Progenitor cell of endocrine pancreas (in vitro differentiated cells): ENCODE results near the gene GRIK3. TPM values are rescaled to one million over a fixed set of nuclear protein-coding genes. Genes with fewer than 3 reads are reported as not detected.
"Not testable (repeated sequence)": the region's sequence is repeated elsewhere in the genome, so short reads cannot be mapped to it uniquely, and the experiment has no call there.

Experiments
- DNase-seq: peaks from one replicate; pipeline ENCODE4 v3.0.0; 2021; ENCODE audit warnings: low spot score; ENCODE audit not compliant: unreplicated experiment
- H3K27ac Mint-ChIP-seq: 2 replicates; pipeline ENCODE4 v1.8.0; 2021; ENCODE audit warnings: mild to moderate bottlenecking, moderate library complexity, mixed read lengths
- H3K27me3 Mint-ChIP-seq: 2 replicates; pipeline ENCODE4 v1.8.0; 2021; ENCODE audit warnings: mixed read lengths
- H3K36me3 Mint-ChIP-seq: 2 replicates; pipeline ENCODE4 v1.8.0; 2022; ENCODE audit warnings: mixed read lengths; ENCODE audit not compliant: insufficient read depth
- H3K4me1 Mint-ChIP-seq: 2 replicates; pipeline ENCODE4 v1.8.0; 2021; ENCODE audit warnings: low read depth, mixed read lengths
- H3K4me3 Mint-ChIP-seq: 2 replicates; pipeline ENCODE4 v1.8.0; 2021; ENCODE audit warnings: low read depth, mild to moderate bottlenecking, moderate library complexity, mixed read lengths
- H3K9me3 Mint-ChIP-seq: 2 replicates; pipeline ENCODE4 v1.8.0; 2021; ENCODE audit warnings: low read depth, mixed read lengths
- CTCF ChIP-seq: fragments of 200-600 bp; sonication (generic); IDR thresholded peaks from one replicate; pipeline ENCODE4 v1.5.0; 2021; ENCODE audit warnings: antibody characterized with exemption, mild to moderate bottlenecking; ENCODE audit not compliant: unreplicated experiment
- total RNA-seq: library from RNA; stranded (reverse); gene quantifications from 2 replicates; pipeline ENCODE4 v1.2.1, GENCODE V29; 2021

GRIK3 gene
- total RNA-seq, 1 donor from 2014 or later: 0.41 TPM

GRCh38 chr1:36771240-36771639 is 263.1 kb downstream of the GRIK3 start:
- Mint-ChIP-seq H3K9me3 (no peaks in the 10 kb centered on the region), H3K36me3 (no peaks in the 10 kb centered on the region), H3K4me1 (peaks cover 20% of the 10 kb centered on the region), H3K27me3 (peaks cover 58% of the 10 kb centered on the region), H3K27ac (no peak overlapping the region), H3K4me3 (no peak overlapping the region)
- DNase-seq: no peak
- no peak for TF ChIP-seq CTCF

GRCh38 chr1:36769886-36770830 is 264.2 kb downstream of the GRIK3 start:
- no peak for DNase-seq
- Mint-ChIP-seq H3K9me3 (no peaks in the 10 kb centered on the region), H3K27ac (no peak overlapping the region), H3K4me1 (peaks cover 13% of the 10 kb centered on the region), H3K4me3 (no peak overlapping the region), H3K36me3 (no peaks in the 10 kb centered on the region), H3K27me3 (peaks cover 66% of the 10 kb centered on the region)
- no peak for TF ChIP-seq CTCF

- H3K27me3 Mint-ChIP-seq: peaks cover 59% of the 10 kb centered on the region
Measured at GRCh38 chr1:36768486-36769178, 265.7 kb downstream of the GRIK3 start.

GRCh38 chr1:36767429-36767828 is 266.9 kb downstream of the GRIK3 start:
- H3K27ac Mint-ChIP-seq, H3K9me3 Mint-ChIP-seq, H3K4me3 Mint-ChIP-seq, H3K36me3 Mint-ChIP-seq, DNase-seq: not testable (repeated sequence)
- Mint-ChIP-seq H3K27me3 (peaks cover 52% of the 10 kb centered on the region), H3K4me1 (peaks cover 16% of the 10 kb centered on the region)

More at GRCh38 chr1:36768486-36769178, 265.7 kb downstream of the GRIK3 start:
- H3K4me3 Mint-ChIP-seq: no peak overlapping the region
- H3K36me3 Mint-ChIP-seq: no peaks in the 10 kb centered on the region
- TF ChIP-seq CTCF: no peak
- H3K9me3 Mint-ChIP-seq: no peaks in the 10 kb centered on the region
- no peak overlapping the region for H3K27ac Mint-ChIP-seq
- DNase-seq: no peak
- peaks cover 16% of the 10 kb centered on the region for H3K4me1 Mint-ChIP-seq

- Mint-ChIP-seq H3K27ac (no peak overlapping the region), H3K4me3 (no peak overlapping the region), H3K9me3 (no peaks in the 10 kb centered on the region), H3K27me3 (peaks cover 47% of the 10 kb centered on the region), H3K4me1 (peaks cover 11% of the 10 kb centered on the region), H3K36me3 (no peaks in the 10 kb centered on the region)
- no peak for TF ChIP-seq CTCF
- no peak for DNase-seq
Measured at GRCh38 chr1:36766481-36766880, 267.8 kb downstream of the GRIK3 start.
